ENCODE data around the gene SLF2.

SLF2 gene

GRCh38 chr10:100983868-100984671 lies 71.3 kb downstream of the SLF2 start:
- no peak for DNase-seq

GRCh38 chr10:100984672-100985177 lies 72.0 kb downstream of the SLF2 start:
- no peak for DNase-seq

- DNase-seq = no peak
Measured at GRCh38 chr10:100985336-100985735, 72.6 kb downstream of the SLF2 start.

- no peak for DNase-seq
Measured at GRCh38 chr10:100986623-100986951, 73.8 kb downstream of the SLF2 start.

GRCh38 chr10:100986952-100987684 lies 74.4 kb downstream of the SLF2 start, which contains the start of the genes MRPL43 and TWNK:
Gene MRPL43, minus strand, starts transcription at chr10:100987497. Its CDS starts 54 bp downstream, at chr10:100987443.
Gene TWNK, plus strand, starts transcription at chr10:100987543. Its CDS starts 668 bp downstream, at chr10:100988211.
- peak; percentile 83 to 84 for DNase-seq

- DNase-seq = no peak
Measured at GRCh38 chr10:100987685-100988049, 74.9 kb downstream of the SLF2 start.

GRCh38 chr10:100988166-100988565 lies 75.4 kb downstream of the SLF2 start:
- no peak for DNase-seq

GRCh38 chr10:100989088-100989487 lies 76.3 kb downstream of the SLF2 start:
- no peak for DNase-seq

GRCh38 chr10:100993986-100994708 lies 81.4 kb downstream of the SLF2 start:
- no peak for DNase-seq

- no peak for DNase-seq
Measured at GRCh38 chr10:100995181-100995580, 82.4 kb downstream of the SLF2 start.

- DNase-seq = peak in 1 of 2 donors; percentile 33
Measured at GRCh38 chr10:100996678-100997359, 84.1 kb downstream of the SLF2 start.

GRCh38 chr10:100997360-100998182 lies 84.8 kb downstream of the SLF2 start:
- peak; percentile 65 to 68 for DNase-seq

- peak; percentile 63 to 66 for DNase-seq
Measured at GRCh38 chr10:100998183-100998990, 85.6 kb downstream of the SLF2 start.

GRCh38 chr10:100998991-100999741 lies 86.4 kb downstream of the SLF2 start:
- DNase-seq = peak; percentile 80 to 81

- no peak for DNase-seq
Measured at GRCh38 chr10:100999742-101000126, 87.0 kb downstream of the SLF2 start, which contains the start of gene LZTS2. Gene LZTS2, plus strand, starts transcription at chr10:100999808. Its CDS starts 2,731 bp downstream, at chr10:101002539.

- DNase-seq = no peak
Measured at GRCh38 chr10:101000127-101000914, 87.6 kb downstream of the SLF2 start.

GRCh38 chr10:101000915-101001658 lies 88.3 kb downstream of the SLF2 start:
- DNase-seq = no peak

- no peak for DNase-seq
Measured at GRCh38 chr10:101001659-101002035, 88.9 kb downstream of the SLF2 start.
